Activated CD8-positive, alpha-beta T cell treated with anti-CD3 and anti-CD28 coated beads for 36 hours (primary cell): Measurements from ENCODE around the gene IL1RL2. TPM values are rescaled to one million over a fixed set of nuclear protein-coding genes. Genes with fewer than 3 reads are reported as not detected.

Experiments
- ATAC-seq: fragments of 200-7000 bp; cut with Tn5 transposase; one replicate; pipeline ENCODE4 v1.10.0; 2021; ENCODE audit warnings: mild to moderate bottlenecking, moderate library complexity
- CTCF ChIA-PET: fragments of 350-600 bp; sonication (Branson Sonifier 250); formaldehyde crosslinking; loops from one replicate; lab custom pipeline; 2021; ENCODE audit warnings: antibody characterized with exemption; lab: Charles Lee
- POLR2A ChIA-PET: fragments of 350-600 bp; sonication (Branson Sonifier 250); formaldehyde crosslinking; loops from one replicate; lab custom pipeline; 2021; ENCODE audit warnings: antibody characterized with exemption; lab: Charles Lee
- DNase-seq: peaks from one replicate; pipeline ENCODE4 v3.0.0-alpha.2; 2020
- H3K27ac Mint-ChIP-seq: one replicate; pipeline ENCODE4 v1.8.0; 2021; ENCODE audit warnings: mild to moderate bottlenecking, mixed read lengths
- H3K27me3 Mint-ChIP-seq: one replicate; pipeline ENCODE4 v1.8.0; 2021; ENCODE audit warnings: mixed read lengths
- H3K36me3 Mint-ChIP-seq: one replicate; pipeline ENCODE4 v1.8.0; 2021; ENCODE audit warnings: low read depth, mixed read lengths
- H3K4me1 Mint-ChIP-seq: one replicate; pipeline ENCODE4 v1.8.0; 2021; ENCODE audit warnings: low read depth, mixed read lengths
- H3K4me3 Mint-ChIP-seq: one replicate; pipeline ENCODE4 v1.8.0; 2021; ENCODE audit warnings: mild to moderate bottlenecking, moderate library complexity, mixed read lengths
- H3K9me3 Mint-ChIP-seq: one replicate; pipeline ENCODE4 v1.8.0; 2021; ENCODE audit warnings: mixed read lengths
- intact Hi-C: fragments of 100-400 bp; cut with micrococcal nuclease; formaldehyde crosslinking; loops from one replicate; pipeline ENCODE4 v1.10.0; 2022
- total RNA-seq, 2 experiments: library from RNA; stranded (reverse); gene quantifications; one replicate each; pipeline ENCODE4 v1.2.3, GENCODE V29; 2021
- TF ChIP-seq, protein P1 (sequence below): fragments of 200-600 bp; IDR thresholded peaks from one replicate; pipeline ENCODE4 v1.8.0; 2022; ENCODE audit warnings: antibody characterized with exemption, mild to moderate bottlenecking

Gene IL1RL2
- total RNA-seq, 2 experiments from 2014 or later, result not detected

GRCh38 chr2:102261467-102262135 is 74.8 kb downstream of the IL1RL2 start:
- intact Hi-C loops, result no loop called here
- ATAC-seq (no peak), DNase-seq (no peak)
- Mint-ChIP-seq H3K9me3 (peaks cover 6% of the 10 kb centered on the region), H3K4me1 (peaks cover 35% of the 10 kb centered on the region), H3K27me3 (no peaks in the 10 kb centered on the region), H3K27ac (no peak overlapping the region), H3K36me3 (peaks cover 5% of the 10 kb centered on the region), H3K4me3 (no peak overlapping the region)
- TF ChIP-seq, protein P1, sequence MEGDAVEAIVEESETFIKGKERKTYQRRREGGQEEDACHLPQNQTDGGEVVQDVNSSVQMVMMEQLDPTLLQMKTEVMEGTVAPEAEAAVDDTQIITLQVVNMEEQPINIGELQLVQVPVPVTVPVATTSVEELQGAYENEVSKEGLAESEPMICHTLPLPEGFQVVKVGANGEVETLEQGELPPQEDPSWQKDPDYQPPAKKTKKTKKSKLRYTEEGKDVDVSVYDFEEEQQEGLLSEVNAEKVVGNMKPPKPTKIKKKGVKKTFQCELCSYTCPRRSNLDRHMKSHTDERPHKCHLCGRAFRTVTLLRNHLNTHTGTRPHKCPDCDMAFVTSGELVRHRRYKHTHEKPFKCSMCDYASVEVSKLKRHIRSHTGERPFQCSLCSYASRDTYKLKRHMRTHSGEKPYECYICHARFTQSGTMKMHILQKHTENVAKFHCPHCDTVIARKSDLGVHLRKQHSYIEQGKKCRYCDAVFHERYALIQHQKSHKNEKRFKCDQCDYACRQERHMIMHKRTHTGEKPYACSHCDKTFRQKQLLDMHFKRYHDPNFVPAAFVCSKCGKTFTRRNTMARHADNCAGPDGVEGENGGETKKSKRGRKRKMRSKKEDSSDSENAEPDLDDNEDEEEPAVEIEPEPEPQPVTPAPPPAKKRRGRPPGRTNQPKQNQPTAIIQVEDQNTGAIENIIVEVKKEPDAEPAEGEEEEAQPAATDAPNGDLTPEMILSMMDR, result no peak
- CTCF ChIA-PET, result interaction anchor here (1.2 to 1.6 kb wide), 4 partner anchors 10 to 182 kb away, joined by 4 to 6 read pairs (median 6); no protein-coding TSS in a partner anchor
- POLR2A ChIA-PET, result interaction anchor here (1.0 to 1.9 kb wide), 5 partner anchors 8 to 33 kb away, joined by 3 to 8 read pairs (median 4); no protein-coding TSS in a partner anchor

GRCh38 chr2:102262216-102263129 is 75.7 kb downstream of the IL1RL2 start:
- peak; percentile 19 for ATAC-seq
- H3K36me3 Mint-ChIP-seq, result peaks cover 5% of the 10 kb centered on the region
- intact Hi-C loops, result no loop called here
- no peaks in the 10 kb centered on the region for H3K27me3 Mint-ChIP-seq
- peaks cover 2% of the 10 kb centered on the region for H3K9me3 Mint-ChIP-seq
- H3K4me1 Mint-ChIP-seq, result peaks cover 26% of the 10 kb centered on the region
- ChIA-PET POLR2A (interaction anchor here (1.0 to 1.9 kb wide), 5 partner anchors 9 to 33 kb away, joined by 3 to 8 read pairs (median 4); no protein-coding TSS in a partner anchor), CTCF (interaction anchor here (1.2 to 1.6 kb wide), 4 partner anchors 11 to 181 kb away, joined by 4 to 6 read pairs (median 6); no protein-coding TSS in a partner anchor)
- no peak overlapping the region for H3K4me3 Mint-ChIP-seq
- no peak for DNase-seq
- H3K27ac Mint-ChIP-seq, result no peak overlapping the region
- TF ChIP-seq, protein P1, result no peak

DNA sequence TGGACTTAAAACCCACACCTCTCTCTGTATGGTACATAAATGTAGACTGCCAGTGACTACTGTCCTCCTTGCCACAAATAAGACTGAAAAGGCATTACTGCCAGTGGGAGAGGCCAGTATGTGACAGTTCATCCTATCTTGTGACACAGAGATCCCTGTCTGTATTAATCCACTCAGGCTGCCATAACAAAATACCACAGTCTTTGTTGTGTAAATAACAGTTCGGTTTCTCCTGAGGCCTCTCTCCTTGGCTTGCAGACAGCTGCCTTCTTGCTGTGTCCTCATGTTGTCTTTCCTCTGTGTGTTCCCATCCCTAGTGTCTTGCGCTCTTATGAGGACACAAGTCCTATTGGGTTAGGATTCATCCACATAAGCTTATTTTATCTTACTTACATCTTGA is 78.1 kb downstream of the IL1RL2 start:
- DNase-seq (no peak), ATAC-seq (no peak)
- H3K36me3 Mint-ChIP-seq, result no peaks in the 10 kb centered on the region
- ChIA-PET POLR2A (no interaction called here), CTCF (no interaction called here)
- TF ChIP-seq, protein P1, result no peak
- intact Hi-C loops, result no loop called here
- H3K9me3 Mint-ChIP-seq, result no peaks in the 10 kb centered on the region
- H3K27ac Mint-ChIP-seq, result no peak overlapping the region
- H3K4me3 Mint-ChIP-seq, result no peak overlapping the region
- H3K4me1 Mint-ChIP-seq, result peaks cover 13% of the 10 kb centered on the region
- H3K27me3 Mint-ChIP-seq, result no peaks in the 10 kb centered on the region

DNA sequence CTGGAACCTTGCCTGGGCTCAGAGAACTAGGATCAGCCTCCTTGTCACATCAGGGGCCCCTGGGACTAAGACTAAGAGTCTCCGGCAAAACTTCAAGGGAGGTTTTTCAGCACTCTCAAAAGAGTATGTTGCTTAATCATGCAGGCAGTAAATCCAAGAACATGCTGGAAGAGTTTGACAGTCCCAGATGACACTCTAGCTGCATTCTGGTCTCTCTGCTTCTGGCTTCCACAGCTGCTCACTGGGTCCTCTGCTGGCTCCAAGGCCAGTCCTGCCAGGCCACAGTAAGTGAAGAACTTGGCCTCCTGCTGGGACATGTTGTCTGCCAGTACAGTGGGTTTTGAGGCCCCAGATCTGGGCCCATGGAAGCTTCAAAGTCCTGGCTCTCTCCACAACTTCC is 79.4 kb downstream of the IL1RL2 start:
- no peak overlapping the region for H3K27ac Mint-ChIP-seq
- H3K27me3 Mint-ChIP-seq, result peaks cover 5% of the 10 kb centered on the region
- H3K4me1 Mint-ChIP-seq, result peaks cover 19% of the 10 kb centered on the region
- ATAC-seq (no peak), DNase-seq (no peak)
- ChIA-PET POLR2A (interaction anchor here (0.7 to 1.6 kb wide), 2 partner anchors 11 to 93 kb away, joined by 3 to 6 read pairs; no protein-coding TSS in a partner anchor), CTCF (interaction anchor here (1.1 kb wide), 3 partner anchors 26 to 382 kb away, joined by 3 to 5 read pairs (median 4); no protein-coding TSS in a partner anchor)
- H3K9me3 Mint-ChIP-seq, result no peaks in the 10 kb centered on the region
- no peak overlapping the region for H3K4me3 Mint-ChIP-seq
- TF ChIP-seq, protein P1, result no peak
- H3K36me3 Mint-ChIP-seq, result no peaks in the 10 kb centered on the region
- intact Hi-C loops, result no loop called here
